KMS-11 (cell line): Measurements from ENCODE around the gene MACIR.
"Not testable (repeated sequence)": the region's sequence is repeated elsewhere in the genome, so short reads cannot be mapped to it uniquely, and the experiment has no call there.

Experiments used
- H2AFZ ChIP-seq: fragments of 200-600 bp; sonication (generic); 2 replicates; pipeline ENCODE4 v1.6.1; 2016; ENCODE audit warnings: antibody characterized with exemption, mixed run types, low read depth
- H3K27ac ChIP-seq: fragments of 200-600 bp; sonication (generic); 2 replicates; pipeline ENCODE4 v1.6.1; 2016; ENCODE audit warnings: mild to moderate bottlenecking, mixed run types
- H3K27me3 ChIP-seq: fragments of 200-600 bp; sonication (generic); 2 replicates; pipeline ENCODE4 v1.6.1; 2017; ENCODE audit warnings: mild to moderate bottlenecking, low read depth, mixed run types, moderate library complexity; ENCODE audit not compliant: insufficient read depth
- H3K36me3 ChIP-seq: fragments of 200-600 bp; sonication (generic); 2 replicates; pipeline ENCODE4 v1.6.1; 2017; ENCODE audit warnings: mild to moderate bottlenecking, mixed run types; ENCODE audit not compliant: insufficient read depth
- H3K4me1 ChIP-seq: fragments of 200-600 bp; sonication (generic); 2 replicates; pipeline ENCODE4 v1.6.1; 2016; ENCODE audit warnings: mild to moderate bottlenecking, low read depth, mixed run types; ENCODE audit not compliant: poor library complexity, severe bottlenecking
- H3K4me2 ChIP-seq: fragments of 200-600 bp; sonication (generic); 2 replicates; pipeline ENCODE4 v1.7.0; 2016; ENCODE audit warnings: mild to moderate bottlenecking, mixed run types
- H3K4me3 ChIP-seq: fragments of 200-600 bp; sonication (generic); IDR thresholded peaks from 2 replicates; pipeline ENCODE4 v1.6.1; 2017; ENCODE audit warnings: low read depth, low read length, mixed read lengths; ENCODE audit not compliant: insufficient read depth
- H3K79me2 ChIP-seq: fragments of 200-600 bp; sonication (generic); 2 replicates; pipeline ENCODE4 v1.6.1; 2016; ENCODE audit warnings: low read depth, mixed run types; ENCODE audit not compliant: insufficient read depth
- H3K9ac ChIP-seq: fragments of 200-600 bp; sonication (generic); 2 replicates; pipeline ENCODE4 v1.6.1; 2016; ENCODE audit warnings: mild to moderate bottlenecking, mixed run types
- H4K20me1 ChIP-seq: fragments of 200-600 bp; sonication (generic); 2 replicates; pipeline ENCODE4 v1.6.1; 2016; ENCODE audit warnings: mild to moderate bottlenecking, mixed run types; ENCODE audit not compliant: insufficient read depth
- TF ChIP-seq, protein P1 (sequence below): fragments of 200-600 bp; sonication (generic); conservative IDR thresholded peaks from 2 replicates; pipeline ENCODE4 v1.6.1; 2017; ENCODE audit warnings: low read depth, mild to moderate bottlenecking, antibody characterized with exemption, low read length, moderate library complexity, mixed read lengths

Gene MACIR

DNA sequence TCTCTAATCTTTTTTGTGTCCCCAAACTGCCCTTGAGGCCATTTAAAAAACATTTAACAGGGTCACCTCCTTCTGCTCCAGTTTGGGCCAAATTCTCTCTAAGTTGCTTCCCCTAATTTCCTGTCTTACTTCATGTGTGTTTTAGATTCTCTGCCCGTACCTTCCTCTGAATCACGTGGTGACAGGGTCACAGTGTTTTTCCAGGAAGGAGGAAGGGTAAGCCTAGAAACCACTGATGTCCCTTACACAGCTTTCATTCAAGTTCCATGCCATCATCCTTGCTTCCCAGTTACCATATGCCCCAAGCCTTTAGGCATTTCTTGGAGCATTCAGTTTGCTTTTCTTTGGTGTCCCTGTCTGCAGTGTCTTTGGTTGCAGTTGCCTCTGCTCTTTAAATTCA lies 42.4 kb upstream of the MACIR start:
- no peak overlapping the region for H3K9ac ChIP-seq
- H3K27ac ChIP-seq, result no peak overlapping the region
- no peaks in the 10 kb centered on the region for H4K20me1 ChIP-seq
- H3K4me2 ChIP-seq, result no peak overlapping the region
- H2AFZ ChIP-seq, result no peak overlapping the region
- H3K79me2 ChIP-seq, result no peaks in the 10 kb centered on the region
- H3K27me3 ChIP-seq, result no peaks in the 10 kb centered on the region
- no peak overlapping the region for H3K4me3 ChIP-seq
- TF ChIP-seq, protein P1, sequence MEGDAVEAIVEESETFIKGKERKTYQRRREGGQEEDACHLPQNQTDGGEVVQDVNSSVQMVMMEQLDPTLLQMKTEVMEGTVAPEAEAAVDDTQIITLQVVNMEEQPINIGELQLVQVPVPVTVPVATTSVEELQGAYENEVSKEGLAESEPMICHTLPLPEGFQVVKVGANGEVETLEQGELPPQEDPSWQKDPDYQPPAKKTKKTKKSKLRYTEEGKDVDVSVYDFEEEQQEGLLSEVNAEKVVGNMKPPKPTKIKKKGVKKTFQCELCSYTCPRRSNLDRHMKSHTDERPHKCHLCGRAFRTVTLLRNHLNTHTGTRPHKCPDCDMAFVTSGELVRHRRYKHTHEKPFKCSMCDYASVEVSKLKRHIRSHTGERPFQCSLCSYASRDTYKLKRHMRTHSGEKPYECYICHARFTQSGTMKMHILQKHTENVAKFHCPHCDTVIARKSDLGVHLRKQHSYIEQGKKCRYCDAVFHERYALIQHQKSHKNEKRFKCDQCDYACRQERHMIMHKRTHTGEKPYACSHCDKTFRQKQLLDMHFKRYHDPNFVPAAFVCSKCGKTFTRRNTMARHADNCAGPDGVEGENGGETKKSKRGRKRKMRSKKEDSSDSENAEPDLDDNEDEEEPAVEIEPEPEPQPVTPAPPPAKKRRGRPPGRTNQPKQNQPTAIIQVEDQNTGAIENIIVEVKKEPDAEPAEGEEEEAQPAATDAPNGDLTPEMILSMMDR, result no peak
- no peaks in the 10 kb centered on the region for H3K36me3 ChIP-seq
- peaks cover 15% of the 10 kb centered on the region for H3K4me1 ChIP-seq

DNA sequence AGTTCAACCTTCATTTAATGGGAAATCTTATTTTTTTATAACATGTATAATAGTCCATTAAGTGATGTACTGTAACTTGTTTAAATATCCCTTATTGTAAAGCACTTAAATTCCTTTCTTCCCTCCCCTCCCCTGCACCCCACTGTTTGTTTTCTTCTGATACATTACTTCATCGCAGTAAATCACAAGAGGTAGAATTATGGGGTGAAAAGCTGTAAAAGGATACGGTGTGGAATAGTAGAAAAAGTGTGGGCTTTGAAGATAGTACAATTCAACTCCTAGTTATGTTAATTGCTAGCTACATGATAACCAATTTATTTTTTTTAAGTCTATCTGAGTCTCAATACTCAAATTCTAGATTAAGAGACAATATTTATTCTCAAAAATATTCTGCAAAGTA lies 41.9 kb upstream of the MACIR start:
- H3K4me2 ChIP-seq, result no peak overlapping the region
- TF ChIP-seq, protein P1, result no peak
- H3K9ac ChIP-seq, result no peak overlapping the region

DNA sequence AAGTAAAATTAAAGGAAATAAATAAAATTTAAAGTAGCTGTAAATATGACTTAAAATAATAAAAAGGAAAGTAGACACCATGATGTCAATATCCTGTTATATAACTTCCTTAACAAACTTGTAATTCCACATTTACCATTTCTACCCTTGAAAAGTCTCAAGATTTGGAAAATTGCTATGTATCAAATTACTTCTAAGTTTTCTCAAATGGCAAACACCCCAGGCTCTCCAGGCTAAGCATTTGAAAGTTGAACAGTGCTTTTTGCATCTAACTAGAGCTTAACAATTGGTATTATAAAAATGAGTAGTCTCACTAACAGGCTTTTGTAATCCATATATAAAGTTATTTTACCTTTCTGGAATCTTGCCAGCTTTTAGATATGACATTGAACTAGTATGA lies 41.5 kb upstream of the MACIR start:
- H3K79me2 ChIP-seq, result no peaks in the 10 kb centered on the region
- no peak overlapping the region for H3K4me3 ChIP-seq
- no peaks in the 10 kb centered on the region for H3K36me3 ChIP-seq
- TF ChIP-seq, protein P1, result no peak
- H3K9ac ChIP-seq, result no peak overlapping the region
- H3K27ac ChIP-seq, result no peak overlapping the region
- peaks cover 6% of the 10 kb centered on the region for H3K4me1 ChIP-seq
- H2AFZ ChIP-seq, result no peak overlapping the region
- no peaks in the 10 kb centered on the region for H4K20me1 ChIP-seq
- no peak overlapping the region for H3K4me2 ChIP-seq
- H3K27me3 ChIP-seq, result no peaks in the 10 kb centered on the region

More for the DNA sequence above, 41.9 kb upstream of the MACIR start:
- H3K27ac ChIP-seq, result no peak overlapping the region
- no peaks in the 10 kb centered on the region for H3K79me2 ChIP-seq
- no peaks in the 10 kb centered on the region for H3K36me3 ChIP-seq
- no peak overlapping the region for H2AFZ ChIP-seq
- peaks cover 10% of the 10 kb centered on the region for H3K4me1 ChIP-seq
- no peak overlapping the region for H3K4me3 ChIP-seq
- H3K27me3 ChIP-seq, result no peaks in the 10 kb centered on the region
- H4K20me1 ChIP-seq, result no peaks in the 10 kb centered on the region

DNA sequence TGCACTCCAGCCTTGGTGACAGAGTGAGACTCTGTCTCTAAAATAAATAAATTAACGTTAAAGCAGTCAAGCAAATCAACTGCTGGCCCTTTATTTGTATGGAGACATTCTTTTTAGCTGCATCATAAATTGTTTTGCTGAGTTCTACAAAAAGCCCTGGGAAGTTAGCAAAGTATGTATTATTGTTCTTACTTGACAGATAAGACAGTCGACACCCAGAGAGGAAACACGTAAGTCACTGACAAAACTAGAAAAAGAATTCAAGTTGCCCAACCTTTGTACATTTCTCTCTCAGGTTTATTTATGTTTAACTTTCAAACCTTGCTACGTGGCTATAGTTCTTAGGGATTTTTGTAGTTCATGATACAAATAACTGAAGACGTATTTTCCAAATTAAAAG lies 40.4 kb upstream of the MACIR start:
- Histone ChIP-seq H4K20me1 (no peaks in the 10 kb centered on the region), H3K4me3 (no peak overlapping the region), H3K4me2 (no peak overlapping the region), H3K27ac (no peak overlapping the region), H3K9ac (no peak overlapping the region), H3K79me2 (no peaks in the 10 kb centered on the region), H3K4me1 (no peaks in the 10 kb centered on the region), H2AFZ (no peak overlapping the region), H3K27me3 (no peaks in the 10 kb centered on the region), H3K36me3 (no peaks in the 10 kb centered on the region)
- TF ChIP-seq, protein P1, result no peak

DNA sequence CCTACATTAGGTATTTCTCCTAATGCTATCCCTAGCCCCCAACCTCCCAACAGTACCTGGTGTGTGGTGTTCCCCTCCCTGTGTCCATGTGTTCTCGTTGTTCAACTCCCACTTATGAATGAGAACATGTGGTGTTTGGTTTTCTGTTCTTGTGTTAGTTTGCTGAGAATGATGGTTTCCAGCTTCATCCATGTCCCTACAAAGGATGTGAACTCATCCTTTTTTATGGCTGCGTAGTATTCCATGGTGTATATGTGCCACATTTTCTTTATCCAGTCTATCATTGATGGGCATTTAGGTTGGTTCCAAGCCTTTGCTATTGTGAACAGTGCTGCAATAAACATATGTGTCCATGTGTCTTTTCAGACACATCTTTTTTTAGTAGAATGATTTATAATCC lies 39.5 kb upstream of the MACIR start:
- not testable (repeated sequence) for H3K4me2 ChIP-seq, H3K27ac ChIP-seq, H2AFZ ChIP-seq, H3K9ac ChIP-seq, H3K79me2 ChIP-seq, H3K27me3 ChIP-seq, H3K36me3 ChIP-seq, H3K4me3 ChIP-seq, H4K20me1 ChIP-seq, H3K4me1 ChIP-seq
